ENCODE results near the gene ZBTB40.

Gene ZBTB40

DNA sequence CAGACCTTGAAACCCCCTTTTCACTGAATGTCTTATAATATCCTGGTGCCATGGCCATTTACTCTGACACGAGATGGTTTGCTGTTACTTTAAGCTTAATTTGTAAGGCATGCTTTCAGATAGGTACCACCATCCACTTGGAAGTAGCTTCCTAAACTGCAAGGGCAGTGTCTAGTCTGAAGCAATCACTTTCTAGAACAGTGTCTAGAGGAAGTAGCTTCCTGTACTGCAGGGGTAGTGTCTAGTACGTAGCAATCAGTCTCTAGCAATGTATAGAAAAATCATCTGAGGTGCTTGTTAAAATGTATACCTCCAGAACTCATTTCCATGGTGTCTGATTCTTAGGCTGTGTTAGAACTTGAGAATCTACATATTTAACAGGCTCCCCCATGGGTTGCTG, 42.5 kb downstream of the ZBTB40 start:
- H3K27ac ChIP-seq = no peak overlapping the region
- TF ChIP-seq, protein P1, sequence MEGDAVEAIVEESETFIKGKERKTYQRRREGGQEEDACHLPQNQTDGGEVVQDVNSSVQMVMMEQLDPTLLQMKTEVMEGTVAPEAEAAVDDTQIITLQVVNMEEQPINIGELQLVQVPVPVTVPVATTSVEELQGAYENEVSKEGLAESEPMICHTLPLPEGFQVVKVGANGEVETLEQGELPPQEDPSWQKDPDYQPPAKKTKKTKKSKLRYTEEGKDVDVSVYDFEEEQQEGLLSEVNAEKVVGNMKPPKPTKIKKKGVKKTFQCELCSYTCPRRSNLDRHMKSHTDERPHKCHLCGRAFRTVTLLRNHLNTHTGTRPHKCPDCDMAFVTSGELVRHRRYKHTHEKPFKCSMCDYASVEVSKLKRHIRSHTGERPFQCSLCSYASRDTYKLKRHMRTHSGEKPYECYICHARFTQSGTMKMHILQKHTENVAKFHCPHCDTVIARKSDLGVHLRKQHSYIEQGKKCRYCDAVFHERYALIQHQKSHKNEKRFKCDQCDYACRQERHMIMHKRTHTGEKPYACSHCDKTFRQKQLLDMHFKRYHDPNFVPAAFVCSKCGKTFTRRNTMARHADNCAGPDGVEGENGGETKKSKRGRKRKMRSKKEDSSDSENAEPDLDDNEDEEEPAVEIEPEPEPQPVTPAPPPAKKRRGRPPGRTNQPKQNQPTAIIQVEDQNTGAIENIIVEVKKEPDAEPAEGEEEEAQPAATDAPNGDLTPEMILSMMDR (conservative IDR thresholded peaks at IDR 0.05) = no peak

- H3K27ac ChIP-seq = no peak overlapping the region
- TF ChIP-seq, protein P1 (conservative IDR thresholded peaks at IDR 0.05) = no peak
Measured at GRCh38 chr1:22494943-22495579, 43.4 kb downstream of the ZBTB40 start.

DNA sequence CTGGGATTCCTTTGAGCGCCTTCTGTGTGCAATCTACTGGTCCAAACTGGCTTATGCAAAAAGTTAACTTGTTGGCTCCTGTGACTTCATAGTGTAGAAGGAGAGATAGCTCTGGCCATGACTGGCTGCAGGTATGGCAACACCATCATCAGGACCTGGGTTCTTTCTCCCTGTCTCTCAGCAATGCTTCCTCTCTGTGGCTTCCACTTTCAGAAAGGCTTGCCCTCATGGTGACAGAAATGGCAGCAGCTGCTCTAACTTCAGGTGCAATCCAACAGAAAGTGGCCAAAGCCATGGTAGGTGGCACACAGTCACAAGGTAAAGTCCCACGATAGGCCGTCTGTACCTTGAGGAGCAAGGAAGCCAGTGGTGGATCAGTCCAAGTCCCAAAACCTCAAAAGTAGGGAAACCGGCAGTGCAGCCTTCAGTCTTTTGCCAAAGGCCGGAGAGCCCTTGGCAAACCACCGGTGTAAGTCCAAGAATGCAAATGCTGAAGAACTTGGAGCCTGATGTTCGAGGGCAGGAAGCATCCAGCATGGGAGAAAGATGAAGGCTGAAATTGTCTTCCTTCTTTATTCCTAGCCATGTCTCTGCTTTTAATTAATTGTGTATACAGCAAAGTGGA, 45.0 kb downstream of the ZBTB40 start:
- TF ChIP-seq, protein P1 (conservative IDR thresholded peaks at IDR 0.05) = no peak
- H3K27ac ChIP-seq = no peak overlapping the region

DNA sequence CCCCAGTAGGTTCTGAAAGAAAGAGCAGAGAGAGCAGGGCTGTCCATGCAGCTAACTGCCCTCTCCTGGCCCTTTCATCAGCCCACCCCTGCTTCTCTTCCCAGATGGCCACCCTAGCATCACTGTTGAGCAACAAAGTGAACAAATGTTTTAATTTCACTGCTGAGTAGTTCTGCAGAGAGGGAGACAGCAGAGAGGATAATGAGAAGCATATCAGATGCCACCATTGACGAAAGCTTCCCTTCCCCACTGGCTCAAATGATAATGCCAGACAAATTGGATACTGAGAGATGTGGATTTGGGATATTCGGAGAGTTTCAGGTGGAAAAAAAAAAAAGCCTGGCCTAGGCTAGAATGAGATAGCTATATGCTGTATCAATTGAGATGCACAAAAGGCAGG, 46.8 kb downstream of the ZBTB40 start:
- H3K27ac ChIP-seq = peak overlapping the region; percentile 82
- TF ChIP-seq, protein P1 (conservative IDR thresholded peaks at IDR 0.05) = no peak

DNA sequence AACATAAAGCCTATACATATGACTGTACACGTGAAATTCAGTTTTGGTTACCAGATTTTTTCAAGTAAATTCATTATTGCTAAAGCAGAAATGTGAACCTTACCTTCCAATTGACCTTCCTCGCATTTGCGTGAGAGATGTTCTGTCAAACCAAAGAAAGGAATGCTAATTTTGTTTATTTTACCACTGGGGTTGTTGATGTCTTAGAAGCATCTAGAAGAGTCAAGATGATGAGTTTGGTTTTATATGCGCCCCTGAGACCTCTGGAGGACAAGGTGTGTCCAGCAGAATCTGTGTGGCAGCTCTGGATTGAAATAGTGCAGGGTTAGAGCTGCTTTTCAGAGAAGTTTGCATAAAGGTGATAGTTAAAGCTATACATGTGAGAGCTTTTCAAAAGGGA, 48.4 kb downstream of the ZBTB40 start:
- H3K27ac ChIP-seq = peak overlapping the region; percentile 82
- TF ChIP-seq, protein P1 (conservative IDR thresholded peaks at IDR 0.05) = no peak

DNA sequence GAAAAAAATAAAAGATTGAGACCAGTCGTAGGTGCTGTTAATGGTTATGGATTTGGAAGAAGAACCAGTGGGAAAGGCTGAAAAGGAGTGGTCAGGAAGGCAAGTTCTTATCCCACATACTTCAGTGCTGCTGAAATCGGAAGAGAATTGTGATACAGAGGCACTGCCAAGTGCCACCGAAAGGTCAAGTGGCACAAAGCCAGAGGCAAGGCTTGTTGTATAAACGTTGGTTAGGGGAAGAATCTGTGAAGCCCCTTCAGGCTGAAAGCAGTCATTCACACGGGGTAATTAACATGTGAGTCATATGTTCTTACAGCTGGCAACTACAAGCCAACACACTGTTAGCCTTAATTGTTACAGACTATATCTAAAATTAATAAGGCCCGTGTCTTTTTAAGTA, 48.8 kb downstream of the ZBTB40 start:
- H3K27ac ChIP-seq = peak overlapping the region; percentile 82
- TF ChIP-seq, protein P1 (conservative IDR thresholded peaks at IDR 0.05) = no peak

DNA sequence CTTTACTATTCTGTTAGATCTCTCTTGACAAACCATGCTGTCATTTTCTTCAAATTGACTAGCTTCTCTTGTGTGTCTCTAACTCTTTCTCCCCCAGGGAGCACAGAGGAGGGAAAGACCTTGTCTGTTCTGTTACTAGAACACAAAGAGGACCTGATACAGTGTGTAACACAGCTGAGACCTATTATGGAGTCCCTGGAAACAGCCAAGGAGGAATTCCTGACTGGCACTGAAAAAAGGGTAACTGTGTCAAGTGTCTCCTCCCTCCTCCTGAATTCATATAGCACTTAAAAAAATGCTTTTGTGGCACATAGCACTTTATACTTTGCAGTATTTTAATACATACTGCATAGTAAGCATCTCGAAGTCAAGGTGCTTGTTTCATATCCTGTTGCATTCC, 50.6 kb downstream of the ZBTB40 start:
- TF ChIP-seq, protein P1 (conservative IDR thresholded peaks at IDR 0.05) = no peak
- no peak overlapping the region for H3K27ac ChIP-seq
